Measurements from ENCODE around the gene GALNT10.

The GALNT10 gene

GRCh38 chr5:154199263-154199662 is 8.7 kb downstream of the GALNT10 start:
- Histone ChIP-seq H3K36me3 (ENCODE audit: insufficient read depth, low read length) (peaks cover 19% of the 10 kb centered on the region; the same call in 1 of the 2 replicates), H3K79me2 (ENCODE audit: insufficient read depth, low read length) (no peaks in the 10 kb centered on the region), H3K9ac (ENCODE audit: low read depth, low read length) (no peak overlapping the region), H3K9me3 (ENCODE audit: insufficient read depth, low read length, severe bottlenecking) (no peaks in the 10 kb centered on the region), H3K4me1 (ENCODE audit: insufficient read depth, low read length) (no peaks in the 10 kb centered on the region), H3K4me3 (ENCODE audit: low read depth in 1 of 2, low read length in 2 of 2) (no peak overlapping the region), H3K27me3 (ENCODE audit: insufficient read depth, low read length, poor library complexity) (no peaks in the 10 kb centered on the region), H3K27ac (ENCODE audit: low read length) (no peak overlapping the region), H4K20me1 (ENCODE audit: insufficient read depth, low read length) (peaks cover 3% of the 10 kb centered on the region; the same call in 1 of the 2 replicates), H3K4me2 (ENCODE audit: insufficient read depth, low read length) (no peak overlapping the region), H2AFZ (ENCODE audit: low read depth, low read length) (no peak overlapping the region)
- DNase-seq = no peak
- ATAC-seq (ENCODE audit: insufficient read depth, low read depth) = no peak
- TF ChIP-seq CTCF (IDR thresholded peaks at IDR 0.05; ENCODE audit: borderline replicate concordance, extremely low read depth, low read length, poor library complexity, severe bottlenecking) (no peak), EZH2 (IDR thresholded peaks at IDR 0.05; ENCODE audit: borderline replicate concordance, low read depth, low read length, severe bottlenecking) (no peak)

- Histone ChIP-seq H3K9ac (ENCODE audit: low read depth, low read length) (no peak overlapping the region), H3K4me1 (ENCODE audit: insufficient read depth, low read length) (no peaks in the 10 kb centered on the region), H3K36me3 (ENCODE audit: insufficient read depth, low read length) (peaks cover 18% of the 10 kb centered on the region; the same call in 1 of the 2 replicates), H4K20me1 (ENCODE audit: insufficient read depth, low read length) (no peaks in the 10 kb centered on the region), H3K9me3 (ENCODE audit: insufficient read depth, low read length, severe bottlenecking) (no peaks in the 10 kb centered on the region), H3K79me2 (ENCODE audit: insufficient read depth, low read length) (no peaks in the 10 kb centered on the region), H3K27ac (ENCODE audit: low read length) (no peak overlapping the region), H2AFZ (ENCODE audit: low read depth, low read length) (no peak overlapping the region), H3K4me2 (ENCODE audit: insufficient read depth, low read length) (no peak overlapping the region), H3K4me3 (ENCODE audit: low read depth in 1 of 2, low read length in 2 of 2) (no peak overlapping the region), H3K27me3 (ENCODE audit: insufficient read depth, low read length, poor library complexity) (no peaks in the 10 kb centered on the region)
- no peak for DNase-seq
- ATAC-seq (ENCODE audit: insufficient read depth, low read depth) = no peak
- no peak for TF ChIP-seq EZH2 (IDR thresholded peaks at IDR 0.05; ENCODE audit: borderline replicate concordance, low read depth, low read length, severe bottlenecking)
- no peak for TF ChIP-seq CTCF (IDR thresholded peaks at IDR 0.05; ENCODE audit: borderline replicate concordance, extremely low read depth, low read length, poor library complexity, severe bottlenecking)
Observed at GRCh38 chr5:154199671-154200220, 9.2 kb downstream of the GALNT10 start.

GRCh38 chr5:154200221-154200620 is 9.7 kb downstream of the GALNT10 start:
- Histone ChIP-seq H3K27ac (ENCODE audit: low read length) (no peak overlapping the region), H2AFZ (ENCODE audit: low read depth, low read length) (no peak overlapping the region), H3K36me3 (ENCODE audit: insufficient read depth, low read length) (peaks cover 13% of the 10 kb centered on the region; the same call in 1 of the 2 replicates), H3K4me1 (ENCODE audit: insufficient read depth, low read length) (no peaks in the 10 kb centered on the region), H4K20me1 (ENCODE audit: insufficient read depth, low read length) (no peaks in the 10 kb centered on the region), H3K9ac (ENCODE audit: low read depth, low read length) (no peak overlapping the region), H3K9me3 (ENCODE audit: insufficient read depth, low read length, severe bottlenecking) (no peaks in the 10 kb centered on the region), H3K4me2 (ENCODE audit: insufficient read depth, low read length) (no peak overlapping the region), H3K79me2 (ENCODE audit: insufficient read depth, low read length) (no peaks in the 10 kb centered on the region), H3K27me3 (ENCODE audit: insufficient read depth, low read length, poor library complexity) (no peaks in the 10 kb centered on the region), H3K4me3 (ENCODE audit: low read depth in 1 of 2, low read length in 2 of 2) (no peak overlapping the region)
- DNase-seq (no peak), ATAC-seq (ENCODE audit: insufficient read depth, low read depth) (no peak)
- TF ChIP-seq EZH2 (IDR thresholded peaks at IDR 0.05; ENCODE audit: borderline replicate concordance, low read depth, low read length, severe bottlenecking) = no peak
- no peak for TF ChIP-seq CTCF (IDR thresholded peaks at IDR 0.05; ENCODE audit: borderline replicate concordance, extremely low read depth, low read length, poor library complexity, severe bottlenecking)
